Neural crest cell (in vitro differentiated cells): Measurements from ENCODE around the gene COL12A1. TPM values are rescaled to one million over a fixed set of nuclear protein-coding genes. Genes with fewer than 3 reads are reported as not detected.

Source experiments
- DNase-seq: peaks from one replicate; pipeline ENCODE4 v3.0.0; 2021; ENCODE audit warnings: low read depth, mixed read lengths, low spot score
- H3K27ac Mint-ChIP-seq: one replicate; pipeline ENCODE4 v1.8.0; 2021; ENCODE audit warnings: mild to moderate bottlenecking, mixed read lengths; ENCODE audit not compliant: unreplicated experiment
- H3K27me3 Mint-ChIP-seq: 2 replicates; pipeline ENCODE4 v1.8.0; 2021; ENCODE audit warnings: low read depth, mild to moderate bottlenecking, mixed read lengths
- H3K36me3 Mint-ChIP-seq: 2 replicates; pipeline ENCODE4 v1.8.0; 2021; ENCODE audit warnings: low read depth, mild to moderate bottlenecking, mixed read lengths
- H3K4me1 Mint-ChIP-seq: 2 replicates; pipeline ENCODE4 v1.8.0; 2021; ENCODE audit warnings: mixed read lengths
- H3K4me3 Mint-ChIP-seq: one replicate; pipeline ENCODE4 v1.8.0; 2021; ENCODE audit warnings: mild to moderate bottlenecking, mixed read lengths
- H3K9me3 Mint-ChIP-seq: 2 replicates; pipeline ENCODE4 v1.8.0; 2021; ENCODE audit warnings: mixed read lengths
- total RNA-seq: library from RNA; stranded (reverse); gene quantifications from 2 replicates; pipeline ENCODE4 v1.2.1, GENCODE V29; 2021
- TF ChIP-seq, protein P1 (sequence below): fragments of 200-600 bp; sonication (generic); conservative IDR thresholded peaks from 2 replicates; pipeline ENCODE4 v1.5.0; 2021; ENCODE audit warnings: antibody characterized with exemption, mild to moderate bottlenecking

The COL12A1 gene
- total RNA-seq, 1 donor from 2014 or later, result 50.2 TPM

DNA sequence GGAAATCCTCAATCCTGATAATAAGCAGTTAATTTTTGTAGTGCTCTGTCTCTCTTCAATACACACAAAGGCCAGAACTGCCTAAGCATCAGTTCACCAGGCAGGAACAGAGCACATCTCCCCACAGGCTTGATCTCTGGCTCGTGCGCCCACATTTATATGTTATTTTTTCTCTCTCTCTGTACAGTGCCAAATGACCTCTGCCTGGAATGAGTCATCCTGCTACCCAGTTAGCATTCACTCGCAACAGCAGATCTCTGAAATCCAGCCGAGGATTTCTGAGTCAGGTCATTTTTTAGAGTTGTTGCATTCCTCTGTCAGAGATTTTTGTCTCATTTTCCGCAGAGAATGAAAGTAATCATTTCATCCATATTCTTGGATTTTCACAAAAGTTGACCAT lies 107.1 kb downstream of the COL12A1 start:
- no peaks in the 10 kb centered on the region for H3K27me3 Mint-ChIP-seq
- H3K9me3 Mint-ChIP-seq, result no peaks in the 10 kb centered on the region
- no peak for DNase-seq
- H3K4me1 Mint-ChIP-seq, result peaks cover 11% of the 10 kb centered on the region
- no peak overlapping the region for H3K4me3 Mint-ChIP-seq
- TF ChIP-seq, protein P1, sequence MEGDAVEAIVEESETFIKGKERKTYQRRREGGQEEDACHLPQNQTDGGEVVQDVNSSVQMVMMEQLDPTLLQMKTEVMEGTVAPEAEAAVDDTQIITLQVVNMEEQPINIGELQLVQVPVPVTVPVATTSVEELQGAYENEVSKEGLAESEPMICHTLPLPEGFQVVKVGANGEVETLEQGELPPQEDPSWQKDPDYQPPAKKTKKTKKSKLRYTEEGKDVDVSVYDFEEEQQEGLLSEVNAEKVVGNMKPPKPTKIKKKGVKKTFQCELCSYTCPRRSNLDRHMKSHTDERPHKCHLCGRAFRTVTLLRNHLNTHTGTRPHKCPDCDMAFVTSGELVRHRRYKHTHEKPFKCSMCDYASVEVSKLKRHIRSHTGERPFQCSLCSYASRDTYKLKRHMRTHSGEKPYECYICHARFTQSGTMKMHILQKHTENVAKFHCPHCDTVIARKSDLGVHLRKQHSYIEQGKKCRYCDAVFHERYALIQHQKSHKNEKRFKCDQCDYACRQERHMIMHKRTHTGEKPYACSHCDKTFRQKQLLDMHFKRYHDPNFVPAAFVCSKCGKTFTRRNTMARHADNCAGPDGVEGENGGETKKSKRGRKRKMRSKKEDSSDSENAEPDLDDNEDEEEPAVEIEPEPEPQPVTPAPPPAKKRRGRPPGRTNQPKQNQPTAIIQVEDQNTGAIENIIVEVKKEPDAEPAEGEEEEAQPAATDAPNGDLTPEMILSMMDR, result no peak
- H3K36me3 Mint-ChIP-seq, result peaks cover 3% of the 10 kb centered on the region
- H3K27ac Mint-ChIP-seq, result no peak overlapping the region

DNA sequence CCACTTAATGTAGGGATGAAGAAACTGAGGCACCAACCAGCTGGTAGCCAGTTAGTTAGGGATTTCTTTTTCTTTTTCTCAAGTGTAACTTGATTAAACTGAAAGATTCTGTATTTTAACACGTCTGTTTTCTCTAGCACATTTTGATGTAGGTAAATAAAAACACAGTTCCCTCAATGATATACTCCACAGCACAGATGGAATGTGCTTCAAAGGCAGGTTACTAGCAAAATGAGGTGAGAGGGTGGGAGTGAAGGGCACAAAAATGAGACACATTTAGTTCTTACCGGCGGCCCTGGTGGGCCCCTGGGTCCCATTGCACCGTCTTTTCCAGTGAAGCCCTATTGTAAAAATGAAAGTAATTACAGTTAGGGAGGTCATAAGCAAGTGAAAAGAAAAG lies 108.9 kb downstream of the COL12A1 start:
- no peak overlapping the region for H3K27ac Mint-ChIP-seq
- TF ChIP-seq, protein P1, result no peak
- H3K36me3 Mint-ChIP-seq, result peaks cover 3% of the 10 kb centered on the region
- no peaks in the 10 kb centered on the region for H3K9me3 Mint-ChIP-seq
- no peak for DNase-seq
- no peaks in the 10 kb centered on the region for H3K27me3 Mint-ChIP-seq
- peaks cover 11% of the 10 kb centered on the region for H3K4me1 Mint-ChIP-seq
- no peak overlapping the region for H3K4me3 Mint-ChIP-seq

DNA sequence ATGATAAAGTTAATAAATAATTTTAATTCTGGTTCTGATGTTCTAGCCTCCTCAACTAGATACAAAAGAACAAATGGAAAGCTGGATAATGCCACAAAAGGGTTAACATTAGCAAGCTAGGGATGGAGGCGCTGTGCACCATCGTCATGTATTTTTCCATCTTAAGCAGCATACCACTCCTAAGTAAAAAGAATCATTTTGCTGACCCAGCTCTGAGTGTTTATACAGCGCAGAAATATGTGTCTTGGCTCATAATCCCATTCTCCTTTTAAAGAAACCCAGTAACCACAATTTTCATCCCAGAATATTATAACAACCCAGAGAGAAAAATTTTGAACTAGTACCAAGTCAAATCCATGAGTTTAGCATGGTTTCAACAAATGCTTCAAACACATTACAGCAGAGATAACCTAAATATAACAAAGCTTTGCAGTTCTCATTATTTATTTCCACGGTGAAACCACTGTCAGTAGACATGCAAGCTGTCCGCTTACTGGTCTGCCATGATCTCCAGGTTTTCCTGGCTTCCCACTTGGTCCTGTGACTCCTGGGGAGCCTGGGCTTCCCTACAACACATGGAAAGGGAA lies 111.1 kb downstream of the COL12A1 start:
- H3K9me3 Mint-ChIP-seq, result no peaks in the 10 kb centered on the region
- TF ChIP-seq, protein P1, result no peak
- peaks cover 3% of the 10 kb centered on the region for H3K36me3 Mint-ChIP-seq
- no peak overlapping the region for H3K4me3 Mint-ChIP-seq
- DNase-seq, result no peak
- H3K4me1 Mint-ChIP-seq, result peaks cover 8% of the 10 kb centered on the region
- no peak overlapping the region for H3K27ac Mint-ChIP-seq
- H3K27me3 Mint-ChIP-seq, result no peaks in the 10 kb centered on the region

DNA sequence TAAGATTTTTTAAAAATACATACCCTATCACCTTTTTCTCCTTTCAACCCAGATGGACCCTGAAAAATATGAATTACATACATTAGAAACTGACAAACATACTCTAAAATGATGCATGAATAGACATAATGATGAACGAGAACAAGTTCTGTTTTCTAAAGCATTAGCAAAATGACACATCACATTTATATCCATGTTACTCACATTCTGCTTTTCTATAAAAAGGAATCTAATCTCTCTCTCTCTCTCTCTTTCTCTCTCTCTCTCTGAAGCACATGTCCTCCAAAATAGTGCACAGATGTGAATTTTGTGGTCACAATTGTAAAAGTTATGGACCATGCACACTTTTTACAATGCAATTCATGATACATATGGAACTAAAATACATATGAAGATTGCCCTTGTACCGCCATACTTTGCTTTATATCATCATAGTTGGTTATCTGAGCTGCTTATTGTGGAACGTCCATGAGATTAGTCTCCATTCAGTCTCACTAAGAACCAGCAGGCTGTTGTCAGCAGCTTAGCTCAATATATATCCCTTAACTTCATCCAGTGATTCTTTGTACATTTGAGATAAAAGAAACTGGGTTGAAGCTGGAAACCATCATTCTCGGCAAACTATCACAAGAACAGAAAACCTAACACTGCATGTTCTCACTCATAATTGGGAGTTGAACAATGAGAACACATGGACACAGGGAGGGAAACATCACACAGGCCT lies 114.2 kb downstream of the COL12A1 start:
- H3K4me1 Mint-ChIP-seq, result no peaks in the 10 kb centered on the region
- H3K27me3 Mint-ChIP-seq, result no peaks in the 10 kb centered on the region
- H3K4me3 Mint-ChIP-seq, result no peak overlapping the region
- H3K27ac Mint-ChIP-seq, result no peak overlapping the region
- no peak for DNase-seq
- H3K9me3 Mint-ChIP-seq, result no peaks in the 10 kb centered on the region
- TF ChIP-seq, protein P1, result no peak
- H3K36me3 Mint-ChIP-seq, result peaks cover 3% of the 10 kb centered on the region

- peaks cover 5% of the 10 kb centered on the region for H3K36me3 Mint-ChIP-seq
- no peak overlapping the region for H3K4me3 Mint-ChIP-seq
- no peaks in the 10 kb centered on the region for H3K4me1 Mint-ChIP-seq
- TF ChIP-seq, protein P1, result no peak
- DNase-seq, result no peak
- H3K27me3 Mint-ChIP-seq, result peaks cover 4% of the 10 kb centered on the region
- H3K27ac Mint-ChIP-seq, result no peak overlapping the region
- H3K9me3 Mint-ChIP-seq, result no peaks in the 10 kb centered on the region
Observed at GRCh38 chr6:75090576-75090975, 115.3 kb downstream of the COL12A1 start.
